Neural cell (in vitro differentiated cells): ENCODE measurements around the gene DNER. TPM values are rescaled to one million over a fixed set of nuclear protein-coding genes. Genes with fewer than 3 reads are reported as not detected.
"Not testable (repeated sequence)": the region's sequence is repeated elsewhere in the genome, so short reads cannot be mapped to it uniquely, and the experiment has no call there.

ENCODE experiments used
- H2AFZ ChIP-seq: fragments of 200-600, 300-800 bp; sonication (generic), shearing (Covaris generic); 2 replicates; pipeline ENCODE4 v1.6.0; 2014; ENCODE audit warnings: low read depth, mild to moderate bottlenecking, antibody characterized with exemption, low read length, moderate library complexity
- H3F3A ChIP-seq: fragments of 200-600 bp; shearing (Covaris generic); 2 replicates; pipeline ENCODE4 v1.6.1; 2016; ENCODE audit warnings: mild to moderate bottlenecking, moderate library complexity, mixed read lengths, antibody characterized with exemption, low read length; ENCODE audit not compliant: insufficient read depth, poor library complexity, severe bottlenecking
- H3K27ac ChIP-seq: fragments of 200-600, 300-800 bp; sonication (generic), shearing (Covaris generic); 2 replicates; pipeline ENCODE4 v1.5.1; 2014; ENCODE audit warnings: mild to moderate bottlenecking, low read length, moderate library complexity
- H3K27me3 ChIP-seq: fragments of 300-800, 200-600 bp; sonication (generic), shearing (Covaris generic); 2 replicates; pipeline ENCODE4 v1.6.0; 2014; ENCODE audit warnings: mild to moderate bottlenecking, low read depth, low read length, moderate library complexity; ENCODE audit not compliant: insufficient read depth
- H3K36me3 ChIP-seq: fragments of 300-800, 200-600 bp; sonication (generic), shearing (Covaris generic); 2 replicates; pipeline ENCODE4 v1.5.1; 2014; ENCODE audit warnings: mild to moderate bottlenecking, antibody characterized with exemption, low read length, moderate library complexity; ENCODE audit not compliant: insufficient read depth
- H3K4me2 ChIP-seq: fragments of 300-800, 200-600 bp; sonication (generic), shearing (Covaris generic); 2 replicates; pipeline ENCODE4 v1.6.0; 2014; ENCODE audit warnings: mild to moderate bottlenecking, low read length
- H3K4me3 ChIP-seq: fragments of 300-800, 200-600 bp; sonication (generic), shearing (Covaris generic); 2 replicates; pipeline ENCODE4 v1.5.1; 2014; ENCODE audit warnings: mild to moderate bottlenecking, low read length, moderate library complexity
- H3K79me2 ChIP-seq: fragments of 200-600 bp; shearing (Covaris generic); replicated peaks from 2 replicates; pipeline ENCODE4 v1.6.0; 2014; ENCODE audit warnings: mild to moderate bottlenecking, low read length, moderate library complexity; ENCODE audit not compliant: insufficient read depth
- H3K9ac ChIP-seq: fragments of 300-800, 200-600 bp; sonication (generic), shearing (Covaris generic); 2 replicates; pipeline ENCODE4 v1.6.1; 2016; ENCODE audit warnings: mild to moderate bottlenecking, low read length, mixed read lengths
- H3K9me2 ChIP-seq: fragments of 200-600 bp; shearing (Covaris generic); 2 replicates; pipeline ENCODE4 v1.6.1; 2016; ENCODE audit warnings: mild to moderate bottlenecking, low read length, mixed read lengths; ENCODE audit not compliant: insufficient read depth
- H3K9me3 ChIP-seq: fragments of 200-600, 300-800 bp; sonication (generic), shearing (Covaris generic); 2 replicates; pipeline ENCODE4 v1.6.1; 2016; ENCODE audit warnings: mild to moderate bottlenecking, mixed run types, low read length, moderate library complexity, mixed read lengths
- H4K20me1 ChIP-seq: fragments of 200-600 bp; shearing (Covaris generic); 2 replicates; pipeline ENCODE4 v1.6.1; 2016; ENCODE audit warnings: mild to moderate bottlenecking, mixed run types; ENCODE audit not compliant: insufficient read depth
- EP300 ChIP-seq: fragments of 450-650 bp; conservative IDR thresholded peaks from 2 replicates; pipeline ENCODE4 v1.6.1; 2014; ENCODE audit warnings: antibody characterized with exemption, mild to moderate bottlenecking, moderate library complexity; ENCODE audit not compliant: poor library complexity, severe bottlenecking
- EZH2 ChIP-seq: fragments of 200-600, 300-800 bp; shearing (Covaris generic), sonication (generic); IDR thresholded peaks from 2 replicates; pipeline ENCODE4 v1.6.1; 2014; ENCODE audit warnings: antibody characterized with exemption, low read length, borderline replicate concordance, mild to moderate bottlenecking; ENCODE audit not compliant: insufficient read depth, poor library complexity, severe bottlenecking
- MXI1 ChIP-seq: fragments of 450-650 bp; conservative IDR thresholded peaks from 2 replicates; pipeline ENCODE4 v1.6.1; 2014; ENCODE audit warnings: antibody characterized with exemption, mild to moderate bottlenecking; ENCODE audit not compliant: poor library complexity, severe bottlenecking
- POLR2AphosphoS5 ChIP-seq: IDR thresholded peaks from 2 replicates; pipeline ENCODE4 v1.6.1; 2012
- RAD21 ChIP-seq: fragments of 450-650 bp; conservative IDR thresholded peaks from 2 replicates; pipeline ENCODE4 v1.6.1; 2014; ENCODE audit warnings: antibody characterized with exemption, mild to moderate bottlenecking, moderate library complexity
- SMC3 ChIP-seq: fragments of 450-650 bp; conservative IDR thresholded peaks from 2 replicates; pipeline ENCODE4 v1.6.1; 2014; ENCODE audit warnings: antibody characterized with exemption, mild to moderate bottlenecking, moderate library complexity; ENCODE audit not compliant: poor library complexity
- TAF1 ChIP-seq: IDR thresholded peaks from 2 replicates; pipeline ENCODE4 v1.6.1; 2012; ENCODE audit warnings: low read depth
- polyA plus RNA-seq: library from polyadenylated mRNA; depleted of rRNA; stranded (reverse); fragments of >200 nt; gene quantifications from 2 replicates; pipeline ENCODE4 v1.2.3, GENCODE V29; 2014
- TF ChIP-seq, protein P1 (sequence below): fragments of 450-650 bp; IDR thresholded peaks from 2 replicates; pipeline ENCODE4 v1.5.1; 2014; ENCODE audit warnings: antibody characterized with exemption, mild to moderate bottlenecking, moderate library complexity; ENCODE audit not compliant: poor library complexity, severe bottlenecking
- TF ChIP-seq, protein P2 (sequence below): IDR thresholded peaks from 2 replicates; pipeline ENCODE4 v1.6.1; 2012; ENCODE audit warnings: borderline replicate concordance

Gene DNER
- polyA plus RNA-seq, 1 donor from 2014 or later = 310 TPM

DNA sequence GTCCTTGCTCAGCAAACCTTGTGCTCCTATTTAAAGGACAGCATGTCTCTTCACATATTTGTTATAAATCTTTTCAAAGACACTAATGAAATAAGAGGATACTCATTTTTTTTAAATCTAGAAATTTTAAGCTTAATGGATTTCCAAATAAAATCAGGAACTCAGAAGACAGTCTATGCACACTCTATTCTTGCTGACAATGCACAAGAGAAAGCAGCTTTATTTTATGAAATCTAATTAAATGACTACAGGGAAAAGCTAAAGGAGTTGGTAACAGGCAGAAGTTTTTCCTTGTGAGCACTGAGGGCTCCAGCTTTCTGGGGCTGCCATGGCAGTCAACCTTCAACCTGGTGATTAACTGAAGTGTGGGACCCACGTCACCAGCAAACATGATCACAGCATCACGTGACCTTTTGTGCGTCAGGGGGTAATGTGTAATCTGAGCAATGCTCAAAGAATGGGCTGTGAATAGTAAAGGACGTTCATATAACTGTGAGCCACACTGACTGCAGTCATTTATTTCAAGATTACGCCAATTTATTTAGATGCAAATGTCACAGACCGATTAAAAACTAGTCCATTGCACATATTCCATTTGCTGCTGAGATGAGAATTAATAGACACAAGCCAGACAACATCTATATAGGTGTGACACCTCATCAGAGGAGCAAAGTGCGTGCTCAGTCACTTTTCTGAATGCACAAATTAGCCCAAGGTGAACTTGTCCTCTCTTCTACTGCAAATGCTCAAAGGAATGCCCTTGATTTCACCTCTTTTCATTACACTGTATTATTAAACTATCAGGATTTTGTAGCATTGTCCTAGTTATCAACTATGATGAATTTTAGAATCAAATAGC is 11.6 kb upstream of the DNER start:
- Histone ChIP-seq H3K27ac (no peak overlapping the region), H3K9me3 (no peaks in the 10 kb centered on the region), H3K4me2 (no peak overlapping the region), H3K27me3 (no peaks in the 10 kb centered on the region), H3K79me2 (no peaks in the 10 kb centered on the region), H3K36me3 (no peaks in the 10 kb centered on the region), H3K4me3 (no peak overlapping the region), H3F3A (no peaks in the 10 kb centered on the region), H3K9ac (no peak overlapping the region), H3K9me2 (no peaks in the 10 kb centered on the region), H4K20me1 (no peaks in the 10 kb centered on the region), H2AFZ (no peak overlapping the region)
- TF ChIP-seq TAF1 = no peak
- TF ChIP-seq RAD21 = no peak
- TF ChIP-seq, protein P1, sequence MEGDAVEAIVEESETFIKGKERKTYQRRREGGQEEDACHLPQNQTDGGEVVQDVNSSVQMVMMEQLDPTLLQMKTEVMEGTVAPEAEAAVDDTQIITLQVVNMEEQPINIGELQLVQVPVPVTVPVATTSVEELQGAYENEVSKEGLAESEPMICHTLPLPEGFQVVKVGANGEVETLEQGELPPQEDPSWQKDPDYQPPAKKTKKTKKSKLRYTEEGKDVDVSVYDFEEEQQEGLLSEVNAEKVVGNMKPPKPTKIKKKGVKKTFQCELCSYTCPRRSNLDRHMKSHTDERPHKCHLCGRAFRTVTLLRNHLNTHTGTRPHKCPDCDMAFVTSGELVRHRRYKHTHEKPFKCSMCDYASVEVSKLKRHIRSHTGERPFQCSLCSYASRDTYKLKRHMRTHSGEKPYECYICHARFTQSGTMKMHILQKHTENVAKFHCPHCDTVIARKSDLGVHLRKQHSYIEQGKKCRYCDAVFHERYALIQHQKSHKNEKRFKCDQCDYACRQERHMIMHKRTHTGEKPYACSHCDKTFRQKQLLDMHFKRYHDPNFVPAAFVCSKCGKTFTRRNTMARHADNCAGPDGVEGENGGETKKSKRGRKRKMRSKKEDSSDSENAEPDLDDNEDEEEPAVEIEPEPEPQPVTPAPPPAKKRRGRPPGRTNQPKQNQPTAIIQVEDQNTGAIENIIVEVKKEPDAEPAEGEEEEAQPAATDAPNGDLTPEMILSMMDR = no peak
- TF ChIP-seq EP300 = no peak
- TF ChIP-seq, protein P2, sequence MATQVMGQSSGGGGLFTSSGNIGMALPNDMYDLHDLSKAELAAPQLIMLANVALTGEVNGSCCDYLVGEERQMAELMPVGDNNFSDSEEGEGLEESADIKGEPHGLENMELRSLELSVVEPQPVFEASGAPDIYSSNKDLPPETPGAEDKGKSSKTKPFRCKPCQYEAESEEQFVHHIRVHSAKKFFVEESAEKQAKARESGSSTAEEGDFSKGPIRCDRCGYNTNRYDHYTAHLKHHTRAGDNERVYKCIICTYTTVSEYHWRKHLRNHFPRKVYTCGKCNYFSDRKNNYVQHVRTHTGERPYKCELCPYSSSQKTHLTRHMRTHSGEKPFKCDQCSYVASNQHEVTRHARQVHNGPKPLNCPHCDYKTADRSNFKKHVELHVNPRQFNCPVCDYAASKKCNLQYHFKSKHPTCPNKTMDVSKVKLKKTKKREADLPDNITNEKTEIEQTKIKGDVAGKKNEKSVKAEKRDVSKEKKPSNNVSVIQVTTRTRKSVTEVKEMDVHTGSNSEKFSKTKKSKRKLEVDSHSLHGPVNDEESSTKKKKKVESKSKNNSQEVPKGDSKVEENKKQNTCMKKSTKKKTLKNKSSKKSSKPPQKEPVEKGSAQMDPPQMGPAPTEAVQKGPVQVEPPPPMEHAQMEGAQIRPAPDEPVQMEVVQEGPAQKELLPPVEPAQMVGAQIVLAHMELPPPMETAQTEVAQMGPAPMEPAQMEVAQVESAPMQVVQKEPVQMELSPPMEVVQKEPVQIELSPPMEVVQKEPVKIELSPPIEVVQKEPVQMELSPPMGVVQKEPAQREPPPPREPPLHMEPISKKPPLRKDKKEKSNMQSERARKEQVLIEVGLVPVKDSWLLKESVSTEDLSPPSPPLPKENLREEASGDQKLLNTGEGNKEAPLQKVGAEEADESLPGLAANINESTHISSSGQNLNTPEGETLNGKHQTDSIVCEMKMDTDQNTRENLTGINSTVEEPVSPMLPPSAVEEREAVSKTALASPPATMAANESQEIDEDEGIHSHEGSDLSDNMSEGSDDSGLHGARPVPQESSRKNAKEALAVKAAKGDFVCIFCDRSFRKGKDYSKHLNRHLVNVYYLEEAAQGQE = no peak
- no peak for TF ChIP-seq EZH2
- TF ChIP-seq MXI1 = no peak
- no peak for TF ChIP-seq POLR2AphosphoS5
- TF ChIP-seq SMC3 = no peak

DNA sequence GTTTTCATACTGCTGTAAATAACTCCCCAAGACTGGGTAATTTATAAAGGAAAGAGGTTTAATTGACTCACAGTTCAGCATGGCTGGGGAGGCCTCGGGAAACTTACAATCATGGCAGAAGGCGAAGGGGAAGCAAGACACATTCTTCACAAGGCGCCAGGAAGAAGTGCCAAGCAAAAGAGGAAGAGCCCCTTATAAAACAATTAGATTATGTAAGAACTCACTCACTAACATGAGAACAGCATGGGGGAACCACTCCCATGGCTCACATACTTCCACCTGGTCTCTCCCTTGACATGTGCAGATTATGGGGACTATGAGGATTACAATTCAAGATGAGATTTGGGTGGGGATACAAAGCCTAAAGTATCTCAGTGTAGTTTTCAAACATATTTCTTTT is 8.8 kb upstream of the DNER start:
- H3K36me3 ChIP-seq, H3K9me3 ChIP-seq, H3K27me3 ChIP-seq, H3K27ac ChIP-seq, H3K4me3 ChIP-seq, H2AFZ ChIP-seq, H3F3A ChIP-seq, H3K4me2 ChIP-seq, H3K9ac ChIP-seq, H3K79me2 ChIP-seq, H3K9me2 ChIP-seq, H4K20me1 ChIP-seq: not testable (repeated sequence)
